EH (cell line): Measurements from ENCODE around the gene TM7SF3.
A peak's percentile ranks its signal among the peaks of the same experiment; 100 is the strongest.
"Not testable (repeated sequence)": the region's sequence is repeated elsewhere in the genome, so short reads cannot be mapped to it uniquely, and the experiment has no call there.

Experiments used
- DNase-seq: peaks from one replicate; pipeline ENCODE4 v3.0.0-alpha.2; 2015; ENCODE audit warnings: low read depth

Gene TM7SF3, protein sequence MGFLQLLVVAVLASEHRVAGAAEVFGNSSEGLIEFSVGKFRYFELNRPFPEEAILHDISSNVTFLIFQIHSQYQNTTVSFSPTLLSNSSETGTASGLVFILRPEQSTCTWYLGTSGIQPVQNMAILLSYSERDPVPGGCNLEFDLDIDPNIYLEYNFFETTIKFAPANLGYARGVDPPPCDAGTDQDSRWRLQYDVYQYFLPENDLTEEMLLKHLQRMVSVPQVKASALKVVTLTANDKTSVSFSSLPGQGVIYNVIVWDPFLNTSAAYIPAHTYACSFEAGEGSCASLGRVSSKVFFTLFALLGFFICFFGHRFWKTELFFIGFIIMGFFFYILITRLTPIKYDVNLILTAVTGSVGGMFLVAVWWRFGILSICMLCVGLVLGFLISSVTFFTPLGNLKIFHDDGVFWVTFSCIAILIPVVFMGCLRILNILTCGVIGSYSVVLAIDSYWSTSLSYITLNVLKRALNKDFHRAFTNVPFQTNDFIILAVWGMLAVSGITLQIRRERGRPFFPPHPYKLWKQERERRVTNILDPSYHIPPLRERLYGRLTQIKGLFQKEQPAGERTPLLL

DNA sequence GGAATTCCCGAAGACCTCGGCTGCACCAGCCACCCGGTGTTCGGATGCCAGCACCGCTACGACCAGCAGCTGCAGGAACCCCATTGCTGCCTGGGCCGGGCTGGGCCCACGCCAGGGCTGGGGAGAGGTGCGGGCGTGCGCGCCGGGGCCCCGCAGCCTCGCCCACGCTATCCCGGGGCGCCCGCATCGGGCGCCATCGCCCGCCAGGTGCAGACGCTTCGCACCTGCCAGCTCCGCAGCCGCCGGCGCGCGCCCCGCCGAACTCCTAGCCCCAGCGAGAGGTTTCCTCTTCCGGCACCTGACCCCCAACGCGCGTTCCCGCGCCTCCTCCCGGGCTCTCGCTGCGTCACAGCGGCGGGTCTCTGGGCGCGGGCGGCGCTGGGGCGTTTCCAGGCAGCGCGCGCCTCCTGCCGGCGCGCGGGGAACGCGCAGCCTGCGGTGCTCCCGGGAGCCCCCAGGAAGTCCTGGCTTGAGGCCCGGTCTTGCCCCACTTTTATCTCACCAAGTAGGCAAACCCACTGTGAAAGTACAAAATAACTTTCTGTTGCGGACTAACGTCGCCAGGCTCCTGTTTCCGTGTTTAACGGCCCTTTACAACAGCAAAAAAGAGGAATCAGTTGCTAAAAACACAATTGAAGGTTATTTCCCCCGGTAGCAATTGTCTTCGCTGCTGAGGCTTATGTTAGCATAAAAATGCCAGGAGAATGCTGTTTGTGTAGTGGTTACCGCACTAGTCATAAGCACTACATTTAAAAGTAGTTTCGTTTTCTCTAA, at the start of gene TM7SF3:
TSS of gene TM7SF3 (minus strand) at position 300 of the 774 bp plus-strand sequence. CDS start at position 84, 216 bp downstream.
- DNase-seq = peak; percentile 85

DNA sequence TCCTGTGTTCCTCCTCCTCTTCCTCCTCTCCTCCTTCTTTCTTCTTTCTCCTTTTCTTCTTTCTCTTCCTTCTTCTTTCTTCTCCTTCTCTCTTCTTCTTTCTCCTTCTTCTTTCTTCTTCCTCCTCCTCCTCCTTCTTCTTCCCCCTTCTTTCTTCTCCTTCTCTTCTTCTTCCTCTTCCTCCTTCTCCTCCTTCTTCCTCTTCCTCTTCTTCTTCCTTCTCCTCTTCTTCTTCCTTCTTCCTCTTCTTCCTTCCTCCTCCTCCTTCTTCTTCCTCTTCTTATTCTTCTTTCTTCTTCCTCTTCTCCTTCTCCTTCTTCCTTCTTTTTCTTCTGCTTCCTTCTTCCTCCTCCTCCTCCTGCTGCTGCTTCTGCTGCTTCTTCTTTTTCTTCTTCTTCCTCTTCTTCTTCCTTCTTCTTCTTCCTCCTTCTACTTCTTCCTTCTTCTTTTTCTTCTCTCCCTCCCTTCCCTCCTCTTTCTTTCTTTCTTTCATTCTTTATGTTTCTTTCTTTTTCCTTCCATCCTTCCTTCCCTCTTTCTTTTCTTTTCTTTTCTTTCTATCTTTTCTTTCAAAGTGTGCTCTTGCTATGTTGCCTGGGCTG, 49.2 kb upstream of the TM7SF3 start:
- DNase-seq = no peak

DNA sequence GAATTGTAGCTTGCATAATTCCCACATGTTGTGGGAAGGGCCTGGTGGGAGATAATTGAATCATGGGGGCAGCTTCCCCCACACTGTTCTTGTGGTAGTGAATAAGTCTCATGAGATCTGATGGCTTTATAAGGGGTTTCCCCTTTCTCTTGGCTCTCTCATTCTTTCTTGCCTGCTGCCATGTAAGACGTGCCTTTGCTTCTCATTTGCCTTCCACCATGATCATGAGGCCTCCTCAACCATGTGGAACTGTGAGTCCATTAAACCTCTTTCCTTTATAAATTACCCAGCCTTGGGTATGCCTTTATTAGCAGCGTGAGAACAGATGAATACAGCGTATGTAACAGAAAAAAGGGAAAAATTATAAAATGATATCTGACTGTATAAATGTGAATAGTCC, 47.1 kb upstream of the TM7SF3 start:
- DNase-seq = no peak

DNA sequence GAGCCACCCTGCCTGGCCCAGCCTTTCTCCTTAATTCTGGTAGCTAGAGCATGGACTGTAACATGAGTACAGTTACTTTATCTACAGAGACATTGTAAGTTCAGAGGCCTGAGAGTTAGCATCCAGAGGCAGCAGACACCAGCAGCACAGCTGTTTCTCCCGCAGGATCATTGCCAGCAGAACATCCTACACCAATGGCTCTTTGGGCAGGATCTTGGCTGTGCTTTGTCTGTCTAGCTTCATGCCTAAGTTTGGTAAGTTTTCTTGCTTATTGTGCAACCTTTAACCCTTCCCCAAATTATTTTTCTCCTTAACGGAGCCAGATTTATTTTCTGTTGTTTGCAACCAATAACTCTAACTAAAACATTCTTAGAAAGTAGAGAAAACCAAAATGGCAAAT, 46.6 kb upstream of the TM7SF3 start:
- DNase-seq = no peak

DNA sequence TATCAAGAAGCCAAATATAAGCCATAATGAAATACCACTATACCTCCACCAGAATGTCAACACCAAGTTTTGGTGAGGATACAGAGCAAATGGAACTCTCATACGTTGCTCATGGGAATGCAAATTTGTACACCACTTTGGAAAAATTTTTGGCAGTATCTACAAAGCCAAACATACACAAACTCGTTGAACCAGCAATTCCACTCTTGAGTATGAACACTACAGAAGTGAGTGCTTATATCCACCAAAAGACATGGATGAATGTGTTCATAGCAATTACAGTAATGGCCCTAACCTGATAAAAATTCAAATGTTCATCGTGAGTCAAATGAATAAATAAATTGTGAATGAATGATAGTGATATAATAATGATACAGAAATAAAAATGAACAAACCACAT, 43.4 kb upstream of the TM7SF3 start:
- no peak for DNase-seq

DNA sequence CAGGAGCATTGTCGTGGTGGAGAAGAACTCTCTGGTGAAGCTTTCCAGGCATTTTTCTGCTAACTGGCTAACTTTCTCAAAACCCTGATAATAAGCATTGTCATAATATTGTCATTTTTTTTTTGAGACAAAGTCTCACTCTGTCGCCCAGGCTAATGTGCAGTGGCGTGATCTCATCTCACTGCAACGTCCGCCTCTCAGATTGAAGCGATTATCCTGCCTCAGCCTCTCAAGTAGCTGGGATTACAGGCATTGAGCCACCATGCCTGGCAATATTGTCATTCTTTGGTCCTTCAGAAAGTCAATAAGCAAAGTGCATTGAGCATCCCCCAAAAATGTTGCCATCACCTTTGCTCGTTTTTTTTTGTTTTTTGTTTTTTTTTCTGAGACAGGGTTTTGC, 41.8 kb upstream of the TM7SF3 start:
- DNase-seq = no peak

DNA sequence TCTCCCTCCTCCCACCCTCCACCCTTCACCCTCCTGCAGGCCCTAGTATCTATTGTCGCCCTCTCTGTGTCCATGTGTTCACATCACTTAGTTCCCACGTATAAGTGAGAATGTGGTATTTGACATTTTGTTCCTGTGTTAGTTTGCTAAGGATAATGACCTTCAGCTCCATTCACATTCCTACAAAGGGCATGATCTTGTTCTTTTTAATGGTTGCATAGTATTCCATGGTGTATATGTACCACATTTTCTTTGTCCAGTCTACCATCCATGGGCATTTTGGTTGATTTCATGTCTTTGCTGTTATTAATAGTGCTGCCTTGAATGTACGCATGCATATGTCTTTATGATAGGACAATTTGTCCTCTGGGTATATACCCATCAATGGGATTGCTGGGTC, 38.6 kb upstream of the TM7SF3 start:
- no peak for DNase-seq

DNA sequence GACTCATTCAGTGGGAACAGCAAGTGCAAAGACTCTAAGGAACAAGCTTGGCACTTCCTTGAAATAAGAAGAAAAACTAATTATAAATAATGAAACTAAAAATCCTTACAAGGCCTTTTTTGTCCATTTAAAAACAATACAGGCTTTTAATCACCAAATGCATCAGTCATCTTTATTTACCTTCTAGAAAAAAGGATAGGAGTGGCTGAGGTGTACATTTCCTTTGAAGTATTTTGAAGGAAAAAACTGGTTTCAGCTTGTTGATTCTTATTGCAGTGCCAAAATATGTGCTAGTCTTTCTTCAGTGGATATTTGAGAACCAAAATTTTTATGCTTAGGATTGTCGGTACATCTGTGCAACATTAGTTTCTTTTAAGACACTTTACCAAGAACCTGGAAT, 38.0 kb upstream of the TM7SF3 start:
- no peak for DNase-seq

DNA sequence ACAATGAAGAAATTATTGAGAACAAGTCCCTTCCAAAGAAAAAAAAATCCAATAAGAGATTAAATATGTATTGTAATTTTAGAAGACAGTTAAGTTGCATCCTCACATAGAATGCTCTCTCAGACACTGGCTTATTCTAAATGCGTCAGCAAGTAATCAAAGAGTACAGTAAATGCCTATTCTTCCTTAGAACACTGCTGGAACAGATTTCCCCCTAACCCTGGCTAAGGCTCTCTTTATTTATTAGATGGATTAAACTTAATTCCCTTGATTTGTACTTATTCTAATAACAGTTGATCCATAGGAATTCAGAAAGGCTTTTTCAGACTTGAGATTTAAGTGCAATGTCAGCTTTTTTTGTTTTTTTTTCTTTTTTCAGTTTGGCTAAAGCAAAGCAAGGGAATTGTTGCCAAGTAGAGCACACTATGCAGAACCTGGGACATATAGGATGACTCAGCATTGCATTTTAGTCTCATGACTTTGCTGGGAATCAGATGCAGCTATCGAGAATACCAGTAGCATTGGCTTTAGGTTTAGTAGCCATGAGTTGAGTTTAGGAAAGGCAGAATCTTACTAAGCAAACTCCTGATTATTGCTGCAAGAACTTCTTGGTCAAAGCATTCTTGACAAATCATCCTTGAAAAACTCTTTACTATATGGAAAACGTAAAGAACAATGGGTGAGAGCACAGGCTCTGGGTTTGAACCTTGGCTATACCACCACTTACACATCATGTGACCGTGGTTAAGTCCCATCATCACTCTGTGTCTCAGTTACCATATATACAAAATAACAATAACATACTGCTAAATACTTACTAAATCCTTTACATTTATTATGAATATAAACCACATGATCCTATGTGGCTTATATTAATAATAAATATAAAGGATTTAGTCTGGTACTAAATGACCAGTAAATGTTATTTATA, 34.9 kb upstream of the TM7SF3 start:
- DNase-seq = peak; percentile 80

DNA sequence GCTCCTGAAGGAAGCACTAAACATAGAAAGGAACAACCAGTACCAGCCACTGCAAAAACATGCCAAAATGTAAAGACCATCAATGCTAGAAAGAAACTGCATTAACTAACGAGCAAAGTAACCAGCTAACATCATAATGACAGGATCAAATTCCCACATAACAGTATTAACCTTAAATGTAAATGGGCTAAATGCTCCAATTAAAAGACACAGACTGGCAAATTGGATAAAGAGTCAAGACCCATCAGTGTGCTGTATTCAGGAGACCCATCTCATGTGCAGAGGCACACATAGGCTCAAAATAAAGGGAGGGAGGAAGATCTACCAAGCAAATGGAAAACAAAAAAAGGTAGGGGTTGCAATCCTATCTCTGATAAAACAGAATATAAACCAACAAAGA, 27.8 kb upstream of the TM7SF3 start:
- not testable (repeated sequence) for DNase-seq

DNA sequence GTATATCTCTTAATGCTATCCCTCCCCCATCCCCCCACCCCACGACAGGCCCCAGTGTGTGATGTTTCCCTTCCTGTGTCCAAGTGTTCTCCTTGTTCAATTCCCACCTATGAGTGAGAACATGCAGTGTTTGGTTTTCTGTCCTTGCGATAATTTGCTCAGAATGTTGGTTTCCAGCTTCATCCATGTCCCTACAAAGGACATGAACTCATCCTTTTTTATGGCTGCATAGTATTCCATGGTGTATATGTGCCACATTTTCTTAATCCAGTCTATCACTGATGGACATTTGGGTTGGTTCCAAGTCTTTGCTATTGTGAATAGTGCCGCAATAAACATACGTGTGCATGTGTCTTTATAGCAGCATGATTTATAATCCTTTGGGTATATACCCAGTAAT, 26.5 kb upstream of the TM7SF3 start:
- DNase-seq = not testable (repeated sequence)

DNA sequence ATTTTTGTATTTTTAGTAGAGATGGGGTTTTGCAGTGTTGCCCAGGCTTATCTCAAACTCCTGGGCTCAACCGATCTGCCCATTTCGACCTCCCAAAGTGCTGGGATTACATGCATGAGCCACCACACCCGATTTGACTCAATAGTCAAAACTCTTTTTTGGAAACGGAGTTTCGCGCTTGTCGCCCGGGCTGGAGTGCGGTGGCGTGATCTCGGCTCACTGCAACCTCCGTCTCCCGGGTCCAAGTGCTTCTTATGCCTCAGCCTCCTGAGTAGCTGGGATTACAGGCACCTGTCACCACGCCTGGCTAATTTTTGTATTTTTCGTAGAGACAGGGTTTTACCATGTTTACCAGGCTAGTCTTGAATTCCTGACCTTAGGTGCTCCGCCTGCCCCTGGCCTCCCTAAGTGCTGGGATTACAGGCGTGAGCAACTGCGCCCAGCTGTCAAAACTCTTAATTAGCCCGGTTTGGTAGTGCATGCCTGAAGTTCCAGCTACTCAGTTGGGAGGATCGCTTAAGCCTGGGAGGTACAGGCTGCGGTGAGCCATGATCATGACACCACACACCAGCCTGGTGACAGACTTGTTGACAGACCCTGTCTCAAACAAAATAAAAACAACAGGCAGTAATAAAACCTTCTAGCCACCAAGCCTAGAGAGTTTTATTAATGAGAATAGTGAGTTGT, 20.6 kb upstream of the TM7SF3 start:
- no peak for DNase-seq

DNA sequence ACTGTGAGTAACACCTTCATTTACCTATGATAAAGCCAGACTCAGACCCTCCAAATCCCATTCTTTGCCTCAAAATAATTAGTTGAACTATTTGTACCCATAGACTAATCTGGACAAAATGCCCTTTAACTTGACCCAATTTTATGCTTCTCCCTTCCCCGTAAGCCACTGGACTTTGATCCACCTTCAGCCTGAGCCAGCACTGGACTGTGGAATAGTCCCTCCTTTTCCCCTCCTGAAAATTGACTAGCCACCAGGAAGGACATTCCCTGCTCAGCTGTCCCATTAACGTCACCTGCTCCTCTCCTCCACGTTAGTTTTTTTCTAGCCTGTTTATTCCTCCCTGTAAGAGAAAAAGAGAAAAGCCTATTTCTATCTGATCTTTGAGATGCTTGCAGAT, 18.5 kb upstream of the TM7SF3 start:
- DNase-seq = no peak

DNA sequence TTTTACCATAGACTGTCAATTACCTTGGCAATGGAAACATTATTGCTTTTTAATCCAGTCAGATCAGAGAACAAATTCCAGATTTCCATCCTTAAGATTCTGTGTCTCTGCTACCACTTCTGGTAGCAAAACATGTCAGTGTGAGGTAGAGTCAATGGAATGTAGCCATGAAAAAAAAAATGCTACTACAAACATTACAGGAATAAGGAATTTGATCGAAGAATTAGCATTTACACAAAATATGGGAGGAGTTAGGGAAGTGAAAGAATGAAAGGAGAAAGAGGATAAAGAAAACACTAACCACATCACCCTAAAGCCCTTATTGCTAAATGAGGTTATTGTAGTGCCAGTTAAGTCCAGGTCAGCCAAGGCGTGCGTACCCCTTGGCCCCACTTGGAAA, 17.3 kb upstream of the TM7SF3 start:
- peak; percentile 54 for DNase-seq

DNA sequence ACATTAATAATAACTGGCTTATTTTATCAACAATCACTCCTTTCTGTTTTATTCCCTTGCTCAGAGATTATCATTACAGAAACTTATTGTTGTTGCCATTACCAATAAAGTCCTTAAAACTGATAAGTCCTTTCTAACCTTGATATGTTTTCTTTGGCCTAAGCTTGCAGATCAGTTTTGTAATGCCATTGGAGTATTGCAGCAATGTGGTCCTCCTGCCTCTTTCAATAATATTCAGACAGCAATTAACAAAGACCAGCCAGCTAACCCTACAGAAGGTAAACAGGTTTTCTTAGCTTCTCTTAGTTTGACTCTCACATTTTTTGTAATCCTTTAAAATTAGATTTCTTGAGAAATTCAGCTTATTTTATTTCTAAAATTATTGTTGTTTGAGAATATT, 12.1 kb upstream of the TM7SF3 start:
- no peak for DNase-seq

DNA sequence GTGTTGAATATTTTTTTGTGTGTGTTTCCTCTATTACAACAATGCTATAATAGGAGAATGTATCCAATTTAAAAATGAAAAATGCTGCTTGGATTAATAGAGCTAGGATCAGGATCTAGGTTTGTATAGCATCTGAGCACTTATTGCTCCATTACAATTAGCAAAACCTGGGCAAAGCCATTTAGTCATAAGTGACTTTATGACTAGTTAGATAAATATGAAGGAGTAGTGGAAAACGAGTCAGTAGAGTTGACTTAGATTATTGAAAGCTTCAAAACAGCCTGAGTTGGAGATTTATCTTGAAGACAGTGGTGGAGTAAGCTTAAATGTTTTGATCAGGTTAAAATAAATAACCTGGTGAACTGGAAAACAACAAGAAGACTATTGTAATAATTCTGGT, 10.9 kb upstream of the TM7SF3 start:
- peak; percentile 22 for DNase-seq

DNA sequence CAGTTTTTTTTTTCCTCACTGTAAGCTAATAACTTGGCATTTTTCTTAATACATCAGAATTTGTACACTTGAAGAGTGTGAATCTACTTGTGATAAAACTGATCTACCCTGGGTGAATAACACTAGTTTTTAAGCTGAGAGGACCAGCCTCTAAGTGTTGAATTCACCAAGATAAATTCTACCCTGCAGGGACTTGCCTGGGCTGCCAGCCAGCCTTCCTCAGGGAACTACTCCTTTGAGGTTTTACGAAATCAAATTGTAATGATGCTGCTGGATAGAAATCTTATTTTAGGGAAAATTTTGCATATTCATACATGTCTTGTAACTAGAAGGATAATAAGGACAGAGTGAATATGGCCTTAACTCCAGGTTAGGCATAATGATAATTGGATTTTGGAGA, 10.1 kb upstream of the TM7SF3 start:
- DNase-seq = no peak

DNA sequence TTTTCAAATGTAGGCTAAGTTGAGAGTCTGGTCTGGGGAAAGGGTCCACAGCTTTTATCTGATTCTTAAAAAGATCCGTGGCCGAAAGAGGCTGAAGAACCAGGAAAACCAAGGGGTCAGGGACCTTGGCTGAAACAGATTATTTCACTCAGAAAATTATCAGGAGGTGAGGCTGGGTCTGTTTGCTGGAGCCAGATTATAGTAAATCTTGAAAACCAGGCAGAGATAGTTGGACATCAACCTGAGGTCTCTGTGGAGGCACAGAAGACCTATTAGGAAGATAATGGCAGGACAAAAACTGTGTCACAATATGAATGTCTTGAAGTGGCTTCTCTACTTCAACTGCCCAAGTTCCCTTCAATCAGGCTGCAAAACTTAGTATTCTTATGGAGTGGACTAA, 6.6 kb upstream of the TM7SF3 start:
- DNase-seq = no peak

DNA sequence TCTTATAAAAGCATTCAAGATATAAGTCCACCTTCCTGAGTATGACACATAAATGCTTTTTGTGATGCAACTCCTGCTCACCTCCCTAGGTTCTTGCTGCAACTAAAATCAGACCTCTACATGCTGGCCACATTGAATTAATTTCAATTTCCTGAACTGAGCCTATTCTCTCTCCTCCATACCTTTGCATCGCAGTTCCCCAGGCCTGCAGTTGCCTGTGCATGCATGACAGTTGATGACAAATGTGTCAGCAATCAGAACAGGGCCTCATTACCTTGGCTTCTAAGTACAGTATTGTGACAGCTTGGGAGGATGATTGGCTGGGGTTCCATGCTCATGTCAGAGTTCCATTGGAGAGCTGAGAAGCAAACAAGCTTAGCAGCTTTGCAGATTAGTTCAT, 3.9 kb upstream of the TM7SF3 start:
- DNase-seq = no peak

DNA sequence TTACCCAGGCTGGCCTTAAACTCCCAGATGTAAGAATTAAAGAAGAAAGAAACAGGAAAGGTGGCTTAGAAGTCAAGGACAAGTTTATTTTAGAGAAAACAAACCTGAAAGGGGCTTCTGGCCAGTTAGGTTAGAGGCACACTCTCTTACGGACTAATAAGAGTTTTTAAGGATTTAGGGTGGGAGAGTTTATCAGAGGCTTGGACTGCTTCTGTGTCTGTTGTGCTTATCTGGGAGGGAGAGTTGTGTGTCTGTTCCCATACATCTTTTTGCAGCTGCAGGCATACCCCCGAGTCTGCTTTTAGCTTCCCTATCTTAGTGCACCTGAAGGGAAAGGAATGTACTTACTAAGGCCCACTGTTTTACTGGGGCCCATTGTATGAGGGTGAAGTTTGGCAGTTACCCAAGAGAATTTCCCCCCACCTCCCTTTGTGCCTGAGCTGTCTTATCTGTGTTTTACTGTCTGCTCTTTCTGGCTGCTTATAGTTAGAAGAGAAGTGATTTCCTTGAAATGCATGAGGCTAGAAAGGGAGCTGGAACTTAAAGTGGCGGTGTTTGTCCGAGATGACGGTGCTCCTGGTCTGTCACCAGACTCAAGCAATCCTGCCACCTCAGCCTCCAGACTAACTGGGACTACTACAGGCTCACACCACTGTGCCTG, 3.1 kb upstream of the TM7SF3 start:
- not testable (repeated sequence) for DNase-seq

DNA sequence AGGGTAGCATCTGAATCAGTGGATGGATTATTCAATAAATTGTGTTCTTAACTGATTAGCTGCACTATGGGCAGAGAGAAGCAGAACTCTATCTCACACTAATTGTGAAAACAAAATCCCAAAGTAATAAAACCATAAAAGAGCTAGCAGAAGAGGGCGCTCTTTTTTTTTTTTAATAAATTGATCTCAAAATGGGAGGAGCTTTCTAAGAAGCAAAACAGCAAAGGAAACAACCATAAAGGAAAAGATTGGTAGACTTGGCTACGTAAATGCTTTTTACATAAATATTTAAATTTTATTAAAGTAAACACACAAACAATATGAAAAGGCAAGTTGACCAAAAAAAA, 1.5 kb upstream of the TM7SF3 start:
- DNase-seq = peak; percentile 41
